H1 (cell line): ENCODE results near the gene CEP152. TPM values are rescaled to one million over a fixed set of nuclear protein-coding genes. Genes with fewer than 3 reads are reported as not detected.

Source experiments
- ASH2L ChIP-seq: fragments of 200-600, 300-600 bp; sonication (generic); IDR thresholded peaks from one replicate; pipeline ENCODE4 v1.7.1; 2017; ENCODE audit warnings: low read length
- ATF3 ChIP-seq: IDR thresholded peaks from 2 replicates; pipeline ENCODE4 v1.6.1; 2011; ENCODE audit warnings: low read depth, mild to moderate bottlenecking, low read length; ENCODE audit not compliant: insufficient read depth
- EZH2 ChIP-seq: fragments of 200-600 bp; sonication (generic); IDR thresholded peaks from 2 replicates; pipeline ENCODE4 v1.7.1; 2012; ENCODE audit warnings: low read depth, mild to moderate bottlenecking, moderate library complexity, low read length, inconsistent platforms; ENCODE audit not compliant: severe bottlenecking
- KDM1A ChIP-seq: fragments of 200-600, 300-600 bp; sonication (generic); IDR thresholded peaks from 2 replicates; pipeline ENCODE4 v1.7.1; 2016; ENCODE audit warnings: mild to moderate bottlenecking, low read length, borderline replicate concordance
- KDM4A ChIP-seq: IDR thresholded peaks from one replicate; pipeline ENCODE4 v1.7.1; 2012; ENCODE audit warnings: low read depth, mild to moderate bottlenecking, moderate library complexity, low read length, inconsistent platforms; ENCODE audit not compliant: severe bottlenecking
- NRF1 ChIP-seq: IDR thresholded peaks from 2 replicates; pipeline ENCODE4 v1.6.1; 2011; ENCODE audit warnings: mild to moderate bottlenecking, low read depth, low read length, improper control_type of control experiment
- RFX5 ChIP-seq: IDR thresholded peaks from 2 replicates; pipeline ENCODE4 v1.6.1; 2011; ENCODE audit warnings: low read depth, low read length, improper control_type of control experiment, borderline replicate concordance
- SP2 ChIP-seq: IDR thresholded peaks from 2 replicates; pipeline ENCODE4 v1.6.1; 2012; ENCODE audit warnings: mild to moderate bottlenecking, low read length, inconsistent platforms
- TAF1 ChIP-seq: IDR thresholded peaks from 2 replicates; pipeline ENCODE4 v1.6.1; 2011; ENCODE audit warnings: mild to moderate bottlenecking, low read depth, low read length
- ZNF274 ChIP-seq: IDR thresholded peaks from 2 replicates; pipeline ENCODE4 v1.7.0; 2012; ENCODE audit warnings: low read length, borderline replicate concordance; ENCODE audit errors: extremely low read depth
- polyA plus RNA-seq, 7 experiments: library from polyadenylated mRNA; depleted of rRNA in 3 of 7; stranded (reverse) in 5 of 7; unstranded in 2 of 7; fragments of >200 nt in 5 of 7; fragments of 200-250 nt in 2 of 7; gene quantifications; 1 replicate in 5 of 7; 2 replicates in 1 of 7; 4 replicates in 1 of 7; pipeline versions ENCODE4 v1.2.1 to v1.2.3, GENCODE V29; 2011 to 2013; ENCODE audit warnings: missing spikeins in 2 of 7, mixed read lengths in 2 of 7
- total RNA-seq: library from RNA; stranded (reverse); fragmentation: NEBNext Ultra II Directional; extraction: Animal tissue kit (Norgen Biotek cat#: 25700); gene quantifications from 2 replicates; pipeline ENCODE4 v1.2.1, GENCODE V29; 2021
- TF ChIP-seq, protein P1 (sequence below): IDR thresholded peaks from 2 replicates; pipeline ENCODE4 v1.6.1; 2012; ENCODE audit warnings: inconsistent platforms

CEP152 gene
- total and polyA plus RNA-seq, 2 of the 8 experiments (the other 6 are each of a cell fraction or from before 2014, with no cell fraction given): 1.4 to 16.2 TPM

DNA sequence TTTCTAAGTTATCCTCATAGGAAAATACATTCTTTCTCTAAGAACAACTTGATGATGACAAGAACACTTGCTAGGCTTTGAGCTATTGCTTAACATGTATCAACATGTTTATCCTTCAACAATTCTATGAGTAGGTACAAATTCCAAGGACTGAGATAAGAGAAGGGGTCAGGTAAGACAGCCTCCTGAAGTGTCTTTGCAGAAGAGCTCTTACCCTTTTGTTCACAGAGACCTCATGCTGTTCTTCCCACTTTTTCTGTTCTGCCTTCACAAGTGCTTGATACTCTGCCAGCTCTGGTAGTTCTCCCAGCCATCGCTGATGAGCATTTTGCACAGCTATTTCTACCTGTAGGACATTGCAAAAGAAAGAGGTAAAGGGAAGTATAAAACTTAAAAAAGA, 50.9 kb downstream of the CEP152 start (continued):
- TF ChIP-seq ZNF274 (no peak), TAF1 (no peak), RFX5 (no peak), SP2 (no peak), KDM1A (no peak), ASH2L (no peak), NRF1 (no peak), KDM4A (no peak), ATF3 (no peak), EZH2 (no peak)
- TF ChIP-seq, protein P1, sequence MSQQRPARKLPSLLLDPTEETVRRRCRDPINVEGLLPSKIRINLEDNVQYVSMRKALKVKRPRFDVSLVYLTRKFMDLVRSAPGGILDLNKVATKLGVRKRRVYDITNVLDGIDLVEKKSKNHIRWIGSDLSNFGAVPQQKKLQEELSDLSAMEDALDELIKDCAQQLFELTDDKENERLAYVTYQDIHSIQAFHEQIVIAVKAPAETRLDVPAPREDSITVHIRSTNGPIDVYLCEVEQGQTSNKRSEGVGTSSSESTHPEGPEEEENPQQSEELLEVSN: no peak
